BE2C (cell line): Measurements from ENCODE around the gene LAMA5.

Experiments
- DNase-seq: peaks from one replicate; pipeline ENCODE4 v3.0.0-alpha.2; 2020
- H3K27me3 ChIP-seq: fragments of 250-450 bp; sonication (Bioruptor Pico); 2 replicates; pipeline ENCODE4 v1.5.1; 2020; ENCODE audit warnings: mild to moderate bottlenecking
- H3K36me3 ChIP-seq: fragments of 250-450 bp; sonication (Bioruptor Pico); 2 replicates; pipeline ENCODE4 v1.5.1; 2020; ENCODE audit warnings: mild to moderate bottlenecking
- H3K4me1 ChIP-seq: fragments of 250-450 bp; sonication (Bioruptor Pico); 2 replicates; pipeline ENCODE4 v1.5.1; 2020
- H3K4me3 ChIP-seq: 2 replicates; pipeline ENCODE4 v1.5.1; 2011; ENCODE audit warnings: low read depth, low read length
- H3K9me3 ChIP-seq: fragments of 250-450 bp; sonication (Bioruptor Pico); 2 replicates; pipeline ENCODE4 v1.5.1; 2020
- CTCF ChIP-seq: IDR thresholded peaks from 2 replicates; pipeline ENCODE4 v1.5.1; 2012; ENCODE audit warnings: mild to moderate bottlenecking, low read depth, low read length

LAMA5 gene

GRCh38 chr20:62284448-62284847 is 82.7 kb downstream of the LAMA5 start:
- Histone ChIP-seq H3K4me1 (peaks cover 11% of the 10 kb centered on the region), H3K36me3 (peaks cover 18% of the 10 kb centered on the region), H3K9me3 (no peaks in the 10 kb centered on the region), H3K27me3 (no peaks in the 10 kb centered on the region), H3K4me3 (no peak overlapping the region)
- no peak for DNase-seq
- TF ChIP-seq CTCF: no peak

- no peak overlapping the region for H3K4me3 ChIP-seq
- no peaks in the 10 kb centered on the region for H3K27me3 ChIP-seq
- no peak for TF ChIP-seq CTCF
- H3K9me3 ChIP-seq: no peaks in the 10 kb centered on the region
- H3K4me1 ChIP-seq: peaks cover 11% of the 10 kb centered on the region
- peak; percentile 53 for DNase-seq
- H3K36me3 ChIP-seq: peaks cover 23% of the 10 kb centered on the region
Measured at GRCh38 chr20:62282877-62283503, 84.1 kb downstream of the LAMA5 start.

- H3K4me3 ChIP-seq: no peak overlapping the region
- peaks cover 23% of the 10 kb centered on the region for H3K36me3 ChIP-seq
- H3K9me3 ChIP-seq: no peaks in the 10 kb centered on the region
- DNase-seq: no peak
- H3K4me1 ChIP-seq: peaks cover 11% of the 10 kb centered on the region
- H3K27me3 ChIP-seq: no peaks in the 10 kb centered on the region
- no peak for TF ChIP-seq CTCF
Measured at GRCh38 chr20:62282103-62282502, 85.0 kb downstream of the LAMA5 start.

GRCh38 chr20:62281161-62281933 is 85.8 kb downstream of the LAMA5 start:
- Histone ChIP-seq H3K4me1 (peaks cover 7% of the 10 kb centered on the region; the same call in 1 of the 2 replicates), H3K4me3 (no peak overlapping the region), H3K9me3 (no peaks in the 10 kb centered on the region), H3K27me3 (no peaks in the 10 kb centered on the region), H3K36me3 (peaks cover 23% of the 10 kb centered on the region)
- TF ChIP-seq CTCF: no peak
- DNase-seq: no peak

GRCh38 chr20:62280303-62280702 is 86.8 kb downstream of the LAMA5 start:
- Histone ChIP-seq H3K27me3 (no peaks in the 10 kb centered on the region), H3K36me3 (peaks cover 20% of the 10 kb centered on the region), H3K9me3 (no peaks in the 10 kb centered on the region), H3K4me3 (no peak overlapping the region), H3K4me1 (peaks cover 7% of the 10 kb centered on the region; the same call in 1 of the 2 replicates)
- TF ChIP-seq CTCF: no peak
- no peak for DNase-seq

- DNase-seq: no peak
- no peaks in the 10 kb centered on the region for H3K27me3 ChIP-seq
- H3K36me3 ChIP-seq: peaks cover 20% of the 10 kb centered on the region
- H3K4me1 ChIP-seq: no peaks in the 10 kb centered on the region; the same call in 1 of the 2 replicates
- no peaks in the 10 kb centered on the region for H3K9me3 ChIP-seq
- H3K4me3 ChIP-seq: no peak overlapping the region
- no peak for TF ChIP-seq CTCF
Measured at GRCh38 chr20:62277253-62277652, 89.9 kb downstream of the LAMA5 start.
